Tibial nerve (tissue), 4 donors: ENCODE results near the gene ALG14. TPM values are rescaled to one million over a fixed set of nuclear protein-coding genes. Genes with fewer than 3 reads are reported as not detected.
"Not testable (repeated sequence)": the region's sequence is repeated elsewhere in the genome, so short reads cannot be mapped to it uniquely, and the experiment has no call there.

Experiments used
- DNase-seq, 2 donors: peaks; one replicate each; pipeline ENCODE4 v3.0.0-alpha.2; 2019; ENCODE audit warnings: low spot score in 2 of 2
- H3K27ac ChIP-seq, 4 donors: fragments of 200-600 bp; sonication (generic) in 3 of 4; one replicate each; pipeline ENCODE4 v1.5.1; 2017 to 2019; ENCODE audit warnings: mild to moderate bottlenecking in 1 of 4
- H3K27me3 ChIP-seq, 2 donors: fragments of 200-600 bp; sonication (generic) in 1 of 2; one replicate each; pipeline versions ENCODE4 v1.5.1 to v1.6.0; 2017 to 2019
- H3K36me3 ChIP-seq, 3 donors: fragments of 200-600 bp; sonication (generic); one replicate each; pipeline ENCODE4 v1.5.1; 2018 to 2019
- H3K4me1 ChIP-seq, 4 donors: fragments of 200-600 bp; sonication (generic) in 3 of 4; one replicate each; pipeline ENCODE4 v1.5.1; 2017 to 2019
- H3K4me3 ChIP-seq, 4 donors: fragments of 200-600 bp; sonication (generic) in 3 of 4; one replicate each; pipeline ENCODE4 v1.5.1; 2017 to 2019; ENCODE audit warnings: mild to moderate bottlenecking in 1 of 4, moderate library complexity in 1 of 4
- H3K9me3 ChIP-seq, 4 donors: fragments of 200-600 bp; sonication (generic) in 3 of 4; one replicate each; pipeline ENCODE4 v1.5.1; 2017 to 2019
- EP300 ChIP-seq, 2 donors: sonication (generic); formaldehyde crosslinking; IDR thresholded peaks; one replicate each; pipeline ENCODE4 v1.6.1; 2017; ENCODE audit warnings: antibody characterized with exemption in 2 of 2, mild to moderate bottlenecking in 1 of 2
- POLR2A ChIP-seq, 2 donors: fragments of 450-650 bp; IDR thresholded peaks; one replicate each; pipeline ENCODE4 v1.6.1; 2017; ENCODE audit warnings: antibody characterized with exemption in 2 of 2, mild to moderate bottlenecking in 2 of 2, moderate library complexity in 2 of 2
- WGBS, 2 donors: methylation state at CpG; one replicate each; pipeline ENCODE4 v1.1.5; 2018; 5-methylcytosine and 5-hydroxymethylcytosine counted together
- total RNA-seq, 4 donors: library from RNA; depleted of rRNA; stranded (reverse); fragments of >200 nt; gene quantifications; one replicate each; pipeline ENCODE4 v1.1.0, GENCODE V29; 2016
- TF ChIP-seq, protein P1 (sequence below), 5 experiments: fragments of 200-600 bp in 3 of 5; fragments of 450-650 bp in 2 of 5; sonication (generic) in 3 of 5; IDR thresholded peaks; one replicate each; pipeline ENCODE4 v1.5.1; 2016 to 2019; ENCODE audit warnings: antibody characterized with exemption in 5 of 5, mild to moderate bottlenecking in 3 of 5, moderate library complexity in 2 of 5

ALG14 gene
- total RNA-seq, 4 donors from 2014 or later = 1.1 to 1.6 (median 1.5) TPM

DNA sequence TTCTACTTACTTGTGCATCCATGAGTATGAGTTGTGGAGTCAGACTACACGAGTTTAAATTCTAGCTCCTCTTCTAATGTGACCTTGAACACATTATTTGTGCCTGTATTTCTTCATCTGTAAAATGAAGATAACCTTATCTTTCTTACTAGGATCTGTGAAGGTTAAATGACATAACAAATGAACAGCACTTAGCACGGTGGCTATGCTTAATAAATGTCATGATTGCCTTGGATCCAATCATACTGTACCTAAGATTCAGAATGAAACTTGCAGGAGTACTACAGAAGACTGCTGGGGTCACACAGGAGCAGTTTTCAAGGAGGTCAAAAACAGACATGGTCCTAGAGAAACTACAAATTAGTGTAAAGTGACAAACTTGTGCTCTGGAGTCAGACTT lies 22.2 kb upstream of the ALG14 start:
- no peaks in the 10 kb centered on the region for H3K4me1 ChIP-seq
- H3K4me3 ChIP-seq = no peak overlapping the region
- no peak overlapping the region for H3K27ac ChIP-seq
- DNase-seq = no peak
- no peaks in the 10 kb centered on the region for H3K36me3 ChIP-seq
- H3K27me3 ChIP-seq = no peaks in the 10 kb centered on the region
- WGBS, 2 donors = 64 to 71% methylated on average over 2 of the region's 2 CpGs
- H3K9me3 ChIP-seq = peaks cover 0 to 4% (median 0%) of the 10 kb centered on the region in 4 donors
- TF ChIP-seq, protein P1, sequence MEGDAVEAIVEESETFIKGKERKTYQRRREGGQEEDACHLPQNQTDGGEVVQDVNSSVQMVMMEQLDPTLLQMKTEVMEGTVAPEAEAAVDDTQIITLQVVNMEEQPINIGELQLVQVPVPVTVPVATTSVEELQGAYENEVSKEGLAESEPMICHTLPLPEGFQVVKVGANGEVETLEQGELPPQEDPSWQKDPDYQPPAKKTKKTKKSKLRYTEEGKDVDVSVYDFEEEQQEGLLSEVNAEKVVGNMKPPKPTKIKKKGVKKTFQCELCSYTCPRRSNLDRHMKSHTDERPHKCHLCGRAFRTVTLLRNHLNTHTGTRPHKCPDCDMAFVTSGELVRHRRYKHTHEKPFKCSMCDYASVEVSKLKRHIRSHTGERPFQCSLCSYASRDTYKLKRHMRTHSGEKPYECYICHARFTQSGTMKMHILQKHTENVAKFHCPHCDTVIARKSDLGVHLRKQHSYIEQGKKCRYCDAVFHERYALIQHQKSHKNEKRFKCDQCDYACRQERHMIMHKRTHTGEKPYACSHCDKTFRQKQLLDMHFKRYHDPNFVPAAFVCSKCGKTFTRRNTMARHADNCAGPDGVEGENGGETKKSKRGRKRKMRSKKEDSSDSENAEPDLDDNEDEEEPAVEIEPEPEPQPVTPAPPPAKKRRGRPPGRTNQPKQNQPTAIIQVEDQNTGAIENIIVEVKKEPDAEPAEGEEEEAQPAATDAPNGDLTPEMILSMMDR (IDR thresholded peaks at IDR 0.05) = no peak
- no peak for TF ChIP-seq EP300 (IDR thresholded peaks at IDR 0.05)
- no peak for TF ChIP-seq POLR2A (IDR thresholded peaks at IDR 0.05)

DNA sequence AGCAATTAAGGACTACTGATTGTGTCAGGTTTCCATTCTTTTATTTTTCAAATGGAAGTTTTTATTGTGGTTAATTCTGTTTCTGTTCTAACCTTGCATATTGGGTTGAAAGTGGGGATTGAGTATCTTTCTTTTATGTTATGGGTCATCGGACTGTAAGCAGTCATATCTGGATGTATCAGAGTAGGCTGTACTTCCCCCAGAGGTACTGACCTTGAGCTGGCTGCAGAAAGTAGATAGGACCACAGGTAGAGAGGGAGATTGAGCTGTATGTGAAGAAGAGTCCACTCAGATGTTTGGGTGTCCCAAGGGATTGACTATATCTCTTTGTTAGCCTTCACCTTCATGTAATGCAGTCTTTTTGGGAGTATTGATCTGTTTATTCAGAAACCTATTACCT lies 20.5 kb upstream of the ALG14 start:
- Histone ChIP-seq H3K27ac (no peak overlapping the region), H3K9me3 (peaks cover 0 to 9% (median 0%) of the 10 kb centered on the region in 4 donors), H3K36me3 (no peaks in the 10 kb centered on the region), H3K4me3 (no peak overlapping the region), H3K27me3 (no peaks in the 10 kb centered on the region), H3K4me1 (no peaks in the 10 kb centered on the region)
- TF ChIP-seq, protein P1 (IDR thresholded peaks at IDR 0.05) = no peak
- TF ChIP-seq POLR2A (IDR thresholded peaks at IDR 0.05) (no peak), EP300 (IDR thresholded peaks at IDR 0.05) (no peak)
- WGBS, 2 donors = 52 to 100% methylated on average over 1 of the region's 1 CpG
- no peak for DNase-seq

DNA sequence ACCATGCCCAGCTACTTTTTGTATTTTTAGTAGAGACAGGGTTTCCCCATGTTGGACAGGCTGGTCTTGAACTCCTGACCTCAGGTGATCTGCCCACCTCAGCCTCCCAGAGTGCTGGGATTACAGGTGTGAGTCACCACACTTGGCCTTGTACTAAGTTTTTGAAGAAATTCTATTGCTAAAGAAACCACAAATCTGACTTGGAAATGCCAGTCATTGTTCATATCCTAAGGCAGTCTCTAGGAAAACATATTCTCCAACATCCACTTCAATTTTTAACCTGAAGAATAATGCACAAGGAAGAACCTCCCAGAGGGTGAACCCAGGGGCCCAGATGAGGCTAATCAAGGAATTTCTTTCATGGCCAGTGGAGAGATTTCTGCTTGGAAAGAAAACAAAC lies 20.1 kb upstream of the ALG14 start:
- not testable (repeated sequence) for H3K9me3 ChIP-seq, H3K4me1 ChIP-seq, H3K36me3 ChIP-seq, H3K27ac ChIP-seq, H3K4me3 ChIP-seq, H3K27me3 ChIP-seq, DNase-seq

DNA sequence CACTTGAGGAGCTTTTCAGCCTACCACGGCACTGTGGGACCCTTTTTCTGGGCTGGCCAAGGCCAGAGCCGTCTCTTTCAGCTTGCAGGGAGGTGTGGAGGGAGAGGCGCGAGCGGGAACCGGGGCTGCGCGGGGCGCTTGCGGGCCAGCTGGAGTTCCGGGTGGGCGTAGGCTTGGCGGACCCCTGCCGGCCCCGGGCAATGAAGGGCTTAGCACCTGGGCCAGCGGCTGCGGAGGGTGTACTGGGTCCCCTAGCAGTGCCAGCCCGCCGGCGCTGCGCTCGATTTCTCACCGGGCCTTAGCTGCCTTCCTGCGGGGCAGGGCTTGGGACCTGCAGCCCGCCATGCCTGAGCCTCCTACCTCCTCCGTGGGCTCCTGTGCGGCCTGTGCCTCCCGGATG lies 18.5 kb upstream of the ALG14 start:
- peaks cover 0 to 17% (median 6%) of the 10 kb centered on the region in 4 donors for H3K4me1 ChIP-seq
- not testable (repeated sequence) for H3K4me3 ChIP-seq, DNase-seq, H3K27ac ChIP-seq, H3K36me3 ChIP-seq, H3K9me3 ChIP-seq, H3K27me3 ChIP-seq
- 80 to 91% methylated on average over 15 to 25 of the region's 28 CpGs for WGBS, 2 donors

DNA sequence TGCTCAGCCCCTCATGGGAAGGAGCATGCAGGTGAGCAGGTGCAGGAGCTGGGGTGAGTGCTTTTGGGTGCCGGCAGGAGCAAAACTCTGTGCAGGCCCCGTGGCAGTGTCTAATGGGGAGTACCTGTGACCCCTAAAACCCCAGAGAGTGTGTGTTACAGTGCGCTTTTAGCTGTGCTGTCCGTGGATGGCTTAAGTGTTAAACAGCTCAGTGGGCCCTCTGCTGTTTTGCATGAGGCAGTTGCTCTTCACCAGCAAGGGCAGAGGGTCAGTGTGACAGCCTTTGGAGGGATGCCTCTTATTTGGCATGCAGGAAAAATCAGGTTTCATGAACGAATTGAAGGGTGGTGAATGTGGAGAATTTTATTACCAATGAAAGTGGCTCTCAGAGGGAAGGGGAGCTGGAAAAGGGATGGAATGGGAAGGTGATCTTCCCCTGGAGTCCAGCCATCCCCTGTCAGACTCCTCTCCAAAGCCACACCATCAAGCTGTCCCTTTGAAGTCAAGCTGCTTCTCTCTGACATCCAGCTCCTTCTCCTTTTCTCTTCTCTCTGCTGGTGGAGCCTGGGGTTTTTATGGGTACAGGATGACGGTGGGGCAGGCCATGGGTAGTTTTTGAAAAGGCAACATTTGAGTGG lies 17.0 kb upstream of the ALG14 start:
- DNase-seq = no peak
- peaks cover 0 to 17% (median 6%) of the 10 kb centered on the region in 4 donors for H3K4me1 ChIP-seq
- H3K27me3 ChIP-seq = no peaks in the 10 kb centered on the region
- H3K36me3 ChIP-seq = no peaks in the 10 kb centered on the region
- peaks cover 0 to 9% (median 0%) of the 10 kb centered on the region in 4 donors for H3K9me3 ChIP-seq
- no peak overlapping the region for H3K27ac ChIP-seq
- no peak overlapping the region for H3K4me3 ChIP-seq
- no peak for TF ChIP-seq EP300 (IDR thresholded peaks at IDR 0.05)
- TF ChIP-seq, protein P1 (IDR thresholded peaks at IDR 0.05) = no peak
- no peak for TF ChIP-seq POLR2A (IDR thresholded peaks at IDR 0.05)
- 92 to 93% methylated on average over 6 of the region's 6 CpGs for WGBS, 2 donors

DNA sequence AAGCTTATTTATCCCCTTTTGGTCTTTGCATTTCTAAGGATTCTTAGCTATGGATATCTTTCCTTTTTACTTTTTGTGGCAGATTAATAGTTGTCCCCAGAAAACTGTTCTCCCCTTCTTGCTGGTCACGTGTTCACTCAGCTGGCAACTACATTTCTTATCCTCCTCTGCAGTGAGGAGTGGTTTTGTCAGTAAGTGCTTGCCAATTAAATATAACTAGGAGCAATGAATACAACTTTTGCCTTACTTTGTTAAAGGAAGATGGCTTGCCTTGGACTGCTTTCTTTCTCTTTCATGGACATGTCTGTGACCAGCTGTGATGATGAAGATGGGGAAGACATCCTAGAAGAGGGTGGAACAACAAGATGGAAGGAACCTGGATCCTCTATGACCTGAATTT lies 15.6 kb upstream of the ALG14 start:
- H3K27ac ChIP-seq = no peak overlapping the region
- H3K4me3 ChIP-seq = no peak overlapping the region
- WGBS, 2 donors = 81 to 91% methylated on average over 1 of the region's 1 CpG
- H3K4me1 ChIP-seq = peaks cover 0 to 17% (median 6%) of the 10 kb centered on the region in 4 donors
- H3K9me3 ChIP-seq = peaks cover 0 to 9% (median 0%) of the 10 kb centered on the region in 4 donors
- H3K36me3 ChIP-seq = no peaks in the 10 kb centered on the region
- H3K27me3 ChIP-seq = no peaks in the 10 kb centered on the region
- DNase-seq = no peak
- TF ChIP-seq, protein P1 (IDR thresholded peaks at IDR 0.05) = no peak
- no peak for TF ChIP-seq POLR2A (IDR thresholded peaks at IDR 0.05)
- TF ChIP-seq EP300 (IDR thresholded peaks at IDR 0.05) = no peak
